HUES6 (cell line): ENCODE results near the gene WDR59.
"Not testable (repeated sequence)": the region's sequence is repeated elsewhere in the genome, so short reads cannot be mapped to it uniquely, and the experiment has no call there.

Source experiments
- H3K27ac ChIP-seq: 2 replicates; pipeline ENCODE4 v1.7.0; 2013; ENCODE audit warnings: low read depth, mild to moderate bottlenecking, low read length, inconsistent platforms
- H3K27me3 ChIP-seq: 2 replicates; pipeline ENCODE4 v1.6.1; 2013; ENCODE audit warnings: low read length; ENCODE audit not compliant: control insufficient read depth, insufficient read depth
- H3K36me3 ChIP-seq: 2 replicates; pipeline ENCODE4 v1.6.1; 2013; ENCODE audit warnings: low read length; ENCODE audit not compliant: control insufficient read depth, insufficient read depth
- H3K4me1 ChIP-seq: 2 replicates; pipeline ENCODE4 v1.6.1; 2013; ENCODE audit warnings: low read length; ENCODE audit not compliant: control insufficient read depth, insufficient read depth
- H3K4me3 ChIP-seq: 2 replicates; pipeline ENCODE4 v1.5.1; 2013; ENCODE audit warnings: low read depth, low read length
- H3K9ac ChIP-seq: one replicate; pipeline ENCODE4 v1.6.1; 2013; ENCODE audit warnings: mild to moderate bottlenecking, low read length
- H3K9me3 ChIP-seq: 2 replicates; pipeline ENCODE4 v1.6.1; 2013; ENCODE audit warnings: low read depth, low read length; ENCODE audit not compliant: control insufficient read depth, insufficient read depth

Gene WDR59

DNA sequence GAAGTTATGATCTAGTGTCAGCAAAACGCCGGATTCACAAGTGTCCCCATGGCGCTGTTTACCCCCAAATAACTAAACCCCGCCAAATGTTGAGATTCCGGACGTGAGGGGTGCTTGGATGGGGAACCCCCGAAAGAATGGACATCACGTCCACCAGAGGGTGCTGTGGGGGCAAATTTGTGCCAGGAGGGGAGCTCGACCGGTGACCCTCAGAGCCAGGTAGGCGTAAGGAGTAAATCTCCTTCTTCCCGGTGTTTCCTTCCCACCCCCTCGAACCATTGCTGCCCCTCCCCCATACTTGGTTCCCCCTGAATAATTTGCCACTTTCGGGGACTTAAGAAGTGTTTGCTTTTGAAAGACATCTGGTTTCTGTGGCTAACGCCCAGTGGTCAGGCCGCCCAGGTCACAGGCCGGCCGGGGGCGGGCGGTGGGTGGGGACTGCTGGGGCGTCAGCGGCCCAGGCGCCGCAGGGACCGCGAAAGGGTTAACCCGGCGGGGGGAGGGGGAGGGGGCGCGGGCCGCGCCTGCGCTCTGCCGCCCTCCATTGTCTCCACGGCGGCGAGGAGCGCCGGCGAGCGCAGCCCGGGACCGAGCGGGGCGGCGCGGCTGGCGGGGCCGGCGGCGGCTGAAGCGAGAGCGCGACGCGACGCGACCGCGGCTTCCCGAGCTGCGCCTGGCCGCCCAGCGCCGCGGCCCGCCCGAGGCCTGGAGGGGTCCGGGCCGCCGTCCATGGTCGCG lies 13.7 kb upstream of the WDR59 start, which contains the start of gene ZNRF1:
Gene ZNRF1, plus strand, starts transcription at position 544 of the 738 bp plus-strand sequence. CDS start 648 bp downstream, outside the sequence.
- Histone ChIP-seq H3K9me3 (no peaks in the 10 kb centered on the region), H3K4me1 (peaks cover 20% of the 10 kb centered on the region), H3K4me3 (peak within 1 kb of the TSS; percentile 61), H3K36me3 (no peaks in the 10 kb centered on the region), H3K27ac (peak within 1 kb of the TSS; percentile 77; the same call in 1 of the 2 replicates), H3K9ac (peak within 1 kb of the TSS; percentile 74), H3K27me3 (peaks cover 9% of the 10 kb centered on the region)

DNA sequence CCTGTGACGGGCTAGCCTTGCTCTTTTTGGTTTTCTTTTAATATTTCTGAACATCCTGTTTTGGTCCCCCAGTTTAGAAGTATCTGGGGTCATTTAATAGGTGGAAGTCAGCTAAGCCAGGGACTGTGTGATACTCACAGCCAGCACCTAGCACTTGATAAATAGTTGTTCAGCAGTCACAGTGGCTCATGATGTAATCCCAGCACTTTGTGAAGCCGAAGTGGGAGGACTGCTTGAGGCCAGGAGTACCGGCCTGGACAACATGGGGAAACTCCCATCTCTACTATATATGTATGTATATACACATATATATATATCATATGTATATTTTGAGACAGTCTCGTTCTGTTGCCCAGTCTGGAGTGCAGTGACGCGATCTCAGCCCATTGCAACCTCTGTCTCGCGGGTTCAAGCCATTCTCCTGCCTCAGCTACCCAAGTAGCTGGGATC lies 12.1 kb upstream of the WDR59 start:
- no peak overlapping the region for H3K27ac ChIP-seq
- peaks cover 9% of the 10 kb centered on the region for H3K27me3 ChIP-seq
- H3K4me1 ChIP-seq = peaks cover 15% of the 10 kb centered on the region
- no peaks in the 10 kb centered on the region for H3K9me3 ChIP-seq
- no peak overlapping the region for H3K9ac ChIP-seq
- no peak overlapping the region for H3K4me3 ChIP-seq
- H3K36me3 ChIP-seq = no peaks in the 10 kb centered on the region

DNA sequence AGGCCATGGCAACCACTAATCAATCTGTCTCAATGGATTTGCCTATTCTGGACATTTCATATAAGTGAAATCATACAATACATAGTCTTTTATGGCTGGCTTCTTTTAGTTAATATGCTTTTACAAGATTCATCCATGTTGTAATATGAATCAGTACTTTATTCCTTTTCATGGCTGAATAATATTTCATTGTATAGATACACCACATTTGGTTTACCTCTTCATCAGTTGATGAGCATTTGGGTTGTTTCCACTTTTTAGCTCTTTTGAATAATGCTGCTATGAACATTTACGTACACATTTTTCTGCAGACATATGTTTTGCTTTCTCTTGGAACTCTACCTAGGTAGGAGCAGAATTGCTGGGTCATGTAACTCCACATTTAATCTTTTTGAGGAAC lies 11.1 kb upstream of the WDR59 start:
- Histone ChIP-seq H3K27ac (no peak overlapping the region), H3K36me3 (no peaks in the 10 kb centered on the region), H3K9me3 (no peaks in the 10 kb centered on the region), H3K9ac (no peak overlapping the region), H3K4me3 (no peak overlapping the region), H3K27me3 (peaks cover 9% of the 10 kb centered on the region), H3K4me1 (peaks cover 14% of the 10 kb centered on the region)

DNA sequence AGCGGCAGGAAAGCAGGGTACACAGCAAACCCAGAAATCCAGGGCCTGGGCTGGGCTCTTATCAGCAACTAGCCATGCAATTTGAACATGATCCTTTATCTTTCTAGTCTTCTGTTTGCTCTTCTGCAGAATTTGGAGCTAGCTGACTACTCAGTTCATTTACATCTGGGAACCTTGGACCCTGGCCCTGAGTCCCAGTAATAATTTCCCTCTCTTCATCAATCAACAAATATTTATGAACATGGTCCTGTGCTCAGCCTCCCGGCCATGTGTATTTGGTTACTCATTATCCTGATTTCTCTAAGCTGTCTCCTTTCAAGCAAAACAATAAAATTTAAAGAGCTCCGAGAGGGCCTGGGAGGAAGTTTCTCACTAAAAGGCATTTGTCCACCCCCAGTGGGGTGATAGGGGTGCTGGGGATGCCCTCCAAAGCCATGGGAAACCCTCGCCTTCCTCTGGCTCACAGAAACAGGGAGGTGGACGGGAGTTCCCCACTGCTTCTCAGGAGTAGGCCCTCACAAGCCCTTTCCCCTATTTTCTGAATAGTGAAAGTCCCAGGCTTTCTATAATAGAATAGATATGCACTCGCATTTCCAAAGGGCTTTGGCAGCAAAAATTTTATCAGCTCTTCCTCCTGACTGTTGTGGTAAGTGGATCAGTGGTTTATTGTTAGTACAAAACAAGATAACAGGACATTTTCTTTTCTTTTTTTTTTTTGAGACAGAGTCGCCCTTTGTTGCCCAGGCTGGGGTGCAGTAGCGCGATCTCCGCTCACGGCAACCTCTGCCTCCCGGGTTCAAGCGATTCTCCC lies 6.9 kb upstream of the WDR59 start:
- Histone ChIP-seq H3K36me3 (no peaks in the 10 kb centered on the region), H3K27ac (no peak overlapping the region), H3K27me3 (no peaks in the 10 kb centered on the region), H3K9ac (no peak overlapping the region), H3K4me3 (no peak overlapping the region), H3K9me3 (no peaks in the 10 kb centered on the region), H3K4me1 (no peaks in the 10 kb centered on the region; the same call in 1 of the 2 replicates)

DNA sequence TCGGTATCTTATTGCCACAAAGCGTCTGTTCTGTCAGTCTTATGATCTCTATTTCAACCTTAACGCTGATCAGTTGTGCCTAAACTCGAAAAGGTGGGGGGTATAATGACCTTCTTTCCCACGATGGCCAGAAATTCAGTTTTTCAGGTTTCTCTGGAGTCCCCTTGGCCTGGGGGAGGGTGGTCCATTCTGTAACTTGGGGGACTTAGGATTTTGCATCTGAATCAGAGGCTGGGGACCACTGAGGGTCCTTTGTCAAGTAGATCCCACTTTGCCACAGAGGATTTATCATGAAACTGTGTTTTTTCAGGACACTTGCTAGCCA lies 6.3 kb upstream of the WDR59 start:
- H3K4me1 ChIP-seq = no peaks in the 10 kb centered on the region
- no peak overlapping the region for H3K4me3 ChIP-seq
- no peak overlapping the region for H3K9ac ChIP-seq
- H3K36me3 ChIP-seq = no peaks in the 10 kb centered on the region
- H3K9me3 ChIP-seq = no peaks in the 10 kb centered on the region
- no peak overlapping the region for H3K27ac ChIP-seq
- H3K27me3 ChIP-seq = no peaks in the 10 kb centered on the region

DNA sequence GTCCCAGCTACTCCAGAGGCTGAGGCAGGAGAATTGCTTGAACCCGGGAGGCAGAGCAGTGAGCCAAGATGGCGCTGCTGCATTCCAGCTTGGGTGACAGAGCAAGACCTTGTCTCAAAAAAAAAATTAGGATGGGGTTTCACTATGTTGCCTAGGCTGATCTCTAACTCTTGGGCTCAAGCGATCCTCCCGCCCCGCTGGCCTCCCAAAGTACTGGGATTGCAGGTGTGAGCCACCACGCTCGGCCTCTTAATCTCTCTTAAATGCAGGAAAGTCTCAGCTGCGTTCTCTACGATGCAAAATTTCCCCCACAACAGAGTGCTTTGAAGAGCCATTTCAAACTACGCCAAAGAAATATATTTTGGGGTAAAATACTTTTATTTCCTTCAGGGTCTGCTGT lies 5.9 kb upstream of the WDR59 start:
- H3K27me3 ChIP-seq = no peaks in the 10 kb centered on the region
- H3K9ac ChIP-seq = no peak overlapping the region
- no peaks in the 10 kb centered on the region for H3K36me3 ChIP-seq
- H3K4me3 ChIP-seq = no peak overlapping the region
- no peaks in the 10 kb centered on the region for H3K9me3 ChIP-seq
- no peaks in the 10 kb centered on the region for H3K4me1 ChIP-seq
- H3K27ac ChIP-seq = no peak overlapping the region

DNA sequence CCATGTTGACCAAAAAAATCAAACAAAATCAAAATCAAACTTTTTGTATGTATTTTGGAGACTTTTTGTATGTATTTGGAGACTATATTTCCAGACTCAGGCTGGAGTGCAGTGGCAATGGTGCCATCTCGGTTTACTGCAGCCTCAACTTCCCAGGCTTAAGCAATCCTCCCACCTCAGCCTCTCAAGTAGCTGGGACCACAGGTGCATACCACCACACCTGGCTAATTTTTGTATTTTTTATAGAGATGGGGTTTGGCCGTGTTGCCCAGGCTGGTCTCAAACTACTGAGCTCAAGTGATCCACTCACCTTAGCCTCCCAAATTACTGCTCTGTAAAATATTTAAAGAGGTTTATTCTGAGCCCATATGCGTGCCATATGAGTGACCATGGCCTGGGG lies 4.9 kb upstream of the WDR59 start:
- not testable (repeated sequence) for H3K36me3 ChIP-seq, H3K4me3 ChIP-seq, H3K27me3 ChIP-seq, H3K4me1 ChIP-seq, H3K9me3 ChIP-seq, H3K9ac ChIP-seq, H3K27ac ChIP-seq

DNA sequence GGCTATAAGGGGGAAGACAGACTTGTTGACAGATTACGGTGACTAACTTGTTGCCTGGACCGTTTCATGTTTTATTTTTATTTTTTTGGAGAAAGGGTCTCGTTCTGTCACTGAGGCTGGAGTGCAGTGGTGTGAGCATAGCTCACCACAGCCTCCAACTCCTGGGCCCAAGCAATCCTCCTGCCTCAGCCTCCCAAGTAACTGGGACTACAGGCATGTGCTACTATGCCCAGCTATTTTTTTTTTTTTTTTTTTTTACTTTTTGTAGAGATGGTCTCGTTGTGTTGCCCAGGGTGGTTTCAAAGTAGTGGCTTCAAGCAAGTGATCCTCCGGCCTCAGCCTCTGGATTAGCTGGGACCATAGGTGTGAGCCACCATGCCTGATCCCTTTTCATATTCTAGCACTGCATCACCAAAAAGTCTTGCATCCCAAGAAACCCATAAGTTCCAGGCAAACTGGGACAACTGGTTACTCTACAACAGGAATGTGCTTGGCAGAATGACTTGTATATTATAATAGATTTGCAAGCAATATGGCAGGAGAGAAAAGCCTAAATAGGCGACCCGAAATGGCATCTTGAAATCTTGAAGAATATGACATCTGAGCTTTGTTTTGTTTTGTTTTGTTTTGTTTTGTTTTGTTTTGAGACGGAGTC lies 2.2 kb upstream of the WDR59 start:
- Histone ChIP-seq H3K27ac (no peak overlapping the region), H3K36me3 (no peaks in the 10 kb centered on the region), H3K27me3 (no peaks in the 10 kb centered on the region), H3K9me3 (no peaks in the 10 kb centered on the region), H3K9ac (no peak overlapping the region), H3K4me1 (no peaks in the 10 kb centered on the region), H3K4me3 (no peak overlapping the region)

DNA sequence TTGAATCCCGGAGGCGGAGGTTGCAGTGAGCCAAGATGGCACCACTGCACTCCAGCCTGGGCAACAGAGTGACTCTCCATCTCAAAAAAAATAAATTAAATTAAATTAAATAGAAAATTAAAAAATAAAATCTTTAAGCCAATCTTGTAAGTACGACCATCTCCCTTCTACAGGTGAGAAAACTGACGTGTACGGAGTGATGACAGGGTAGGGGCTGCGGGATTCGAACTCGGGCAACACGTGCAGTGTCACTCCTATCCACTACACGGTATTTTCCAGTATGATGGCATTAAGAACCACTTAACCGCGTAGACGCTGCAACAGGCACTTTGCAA lies 762 bp downstream of the WDR59 start:
- no peaks in the 10 kb centered on the region for H3K36me3 ChIP-seq
- H3K4me1 ChIP-seq = no peaks in the 10 kb centered on the region
- peak overlapping the region; percentile 84 for H3K9ac ChIP-seq
- H3K9me3 ChIP-seq = no peaks in the 10 kb centered on the region
- no peaks in the 10 kb centered on the region for H3K27me3 ChIP-seq
- H3K4me3 ChIP-seq = peak overlapping the region; percentile 94
- no peak overlapping the region for H3K27ac ChIP-seq

DNA sequence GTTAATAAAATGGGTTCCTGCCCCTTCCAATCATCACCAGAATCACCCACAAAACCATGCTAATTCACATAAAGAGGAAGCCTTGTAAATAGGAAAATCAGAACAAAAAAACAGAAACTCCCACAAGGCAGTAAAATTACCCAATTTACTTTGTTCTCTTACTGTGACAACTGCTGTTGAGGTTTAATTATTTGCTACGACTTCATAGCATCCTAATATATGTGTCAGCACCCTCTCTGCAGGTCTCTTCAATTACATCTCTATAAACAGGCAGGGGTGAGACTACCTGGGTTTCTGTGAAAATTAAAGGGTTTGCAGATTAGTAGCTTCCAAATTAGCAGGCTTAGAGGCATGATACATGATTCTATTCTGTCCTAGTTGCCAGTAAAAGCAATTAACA lies 2.7 kb downstream of the WDR59 start:
- Histone ChIP-seq H3K9ac (no peak overlapping the region), H3K27ac (no peak overlapping the region), H3K4me3 (no peak overlapping the region), H3K27me3 (no peaks in the 10 kb centered on the region), H3K4me1 (no peaks in the 10 kb centered on the region), H3K36me3 (peaks cover 10% of the 10 kb centered on the region), H3K9me3 (no peaks in the 10 kb centered on the region)

DNA sequence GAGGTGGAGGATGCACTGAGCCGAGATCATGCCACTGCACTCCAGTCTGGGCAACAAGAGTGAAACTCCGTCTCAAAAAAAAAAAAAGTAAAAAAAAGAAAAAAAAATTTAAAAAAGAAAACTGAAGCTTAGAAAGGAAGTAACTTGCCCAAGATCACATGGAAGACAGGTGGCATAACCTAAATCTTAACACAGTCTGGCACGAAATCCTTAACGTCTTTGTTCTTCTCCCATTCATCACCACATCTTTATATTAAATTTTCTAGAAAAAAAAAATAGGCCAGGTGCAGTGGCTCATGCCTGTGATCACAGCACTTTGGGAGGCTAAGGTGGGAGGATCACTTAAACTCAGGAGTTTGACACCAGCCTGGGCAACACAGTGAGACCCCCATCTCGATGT lies 9.3 kb downstream of the WDR59 start:
- no peaks in the 10 kb centered on the region for H3K9me3 ChIP-seq

More for the DNA sequence above, 9.3 kb downstream of the WDR59 start:
- Histone ChIP-seq H3K36me3 (peaks cover 25% of the 10 kb centered on the region), H3K27ac (no peak overlapping the region), H3K9ac (no peak overlapping the region), H3K4me1 (no peaks in the 10 kb centered on the region), H3K27me3 (no peaks in the 10 kb centered on the region), H3K4me3 (no peak overlapping the region)
